Central memory CD4-positive, alpha-beta T cell (primary cell): ENCODE measurements around the gene PPM1H.

Experiments used
- DNase-seq: peaks from one replicate; pipeline ENCODE4 v3.0.0; 2022

The PPM1H gene

DNA sequence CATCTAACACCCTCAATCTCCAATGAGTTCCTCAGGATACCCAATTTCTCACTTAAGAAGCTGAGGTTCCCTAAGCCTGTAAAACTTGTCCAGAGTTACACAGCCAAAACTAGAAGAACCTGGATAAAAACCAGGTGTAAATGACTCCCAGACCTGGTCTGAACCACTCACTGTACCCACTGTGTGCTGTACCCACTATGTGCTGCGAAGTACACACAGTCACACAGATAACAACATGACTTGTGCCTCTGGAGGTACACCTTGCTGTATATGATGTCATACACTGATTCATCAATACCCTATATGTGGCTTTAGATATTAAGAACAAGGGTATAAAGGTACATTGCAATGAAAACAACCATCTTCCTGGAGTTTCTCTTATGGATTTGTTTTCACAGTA lies 66.1 kb downstream of the PPM1H start:
- no peak for DNase-seq

DNA sequence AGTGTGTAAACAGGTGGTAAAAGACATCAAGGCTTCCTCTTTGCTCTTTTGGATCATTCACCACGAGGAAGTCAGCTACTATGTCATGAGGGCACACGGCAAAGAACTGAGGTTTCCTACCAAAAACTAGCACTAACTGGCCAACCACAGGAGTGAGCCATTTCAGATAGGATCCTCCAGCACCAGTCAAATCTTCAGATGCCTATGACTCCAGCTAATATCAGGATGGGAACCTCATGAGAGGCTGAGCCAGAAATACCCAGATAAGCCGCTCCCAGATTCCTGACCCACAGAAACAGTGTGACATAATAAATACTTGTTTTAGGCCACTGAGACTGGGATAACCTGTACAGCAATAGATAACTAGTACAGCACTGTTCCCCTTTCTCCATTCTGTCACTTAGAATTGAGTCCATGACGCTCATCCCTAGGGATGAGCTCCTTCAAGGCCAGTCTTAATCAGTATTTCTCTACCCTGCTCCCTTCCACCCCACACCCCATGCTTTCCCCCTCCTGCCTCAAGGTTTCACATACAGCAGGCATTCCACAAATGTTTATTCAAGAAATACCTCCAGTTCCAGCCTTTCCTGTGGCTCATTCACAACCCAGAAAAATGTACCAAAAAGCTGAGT lies 68.4 kb downstream of the PPM1H start:
- no peak for DNase-seq

DNA sequence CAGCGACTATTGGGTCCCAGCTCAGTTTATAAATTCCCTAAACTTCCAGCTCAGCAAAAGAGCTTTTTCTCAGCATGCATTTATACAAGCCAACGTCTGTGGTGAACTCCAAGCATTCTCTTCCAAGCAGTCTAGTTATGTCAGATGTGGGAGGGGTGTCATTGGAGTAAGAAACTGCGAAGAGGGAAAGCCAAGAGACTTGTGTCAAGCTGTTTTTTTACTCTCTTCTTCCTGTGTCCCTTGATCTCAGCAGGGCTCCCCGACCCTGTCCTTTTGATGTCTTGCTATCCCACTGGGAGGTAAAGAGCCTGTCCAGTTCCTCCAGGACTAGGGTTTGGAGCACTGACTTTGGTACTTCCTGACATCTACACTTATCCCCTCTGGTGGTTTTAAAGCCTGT lies 69.0 kb downstream of the PPM1H start:
- no peak for DNase-seq

DNA sequence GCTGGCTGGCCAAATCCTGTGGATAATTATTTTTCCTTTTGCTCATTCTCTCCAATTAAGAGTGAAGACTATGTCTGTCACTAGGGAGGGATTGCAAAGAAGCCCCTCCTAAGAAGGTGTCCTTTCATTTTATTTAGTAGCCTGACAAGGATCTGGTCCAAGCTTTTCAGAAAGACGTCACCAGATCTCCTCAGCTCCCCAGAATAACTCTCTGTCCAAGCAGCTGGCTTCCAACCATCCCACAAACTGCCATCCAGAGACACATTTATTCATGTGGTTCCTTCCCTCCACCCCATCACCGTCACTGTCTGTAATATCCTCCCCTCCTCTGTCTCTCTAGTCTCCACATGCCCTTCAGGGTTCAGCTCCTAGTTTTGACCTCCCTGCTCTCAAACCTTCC lies 69.9 kb downstream of the PPM1H start:
- DNase-seq: no peak

DNA sequence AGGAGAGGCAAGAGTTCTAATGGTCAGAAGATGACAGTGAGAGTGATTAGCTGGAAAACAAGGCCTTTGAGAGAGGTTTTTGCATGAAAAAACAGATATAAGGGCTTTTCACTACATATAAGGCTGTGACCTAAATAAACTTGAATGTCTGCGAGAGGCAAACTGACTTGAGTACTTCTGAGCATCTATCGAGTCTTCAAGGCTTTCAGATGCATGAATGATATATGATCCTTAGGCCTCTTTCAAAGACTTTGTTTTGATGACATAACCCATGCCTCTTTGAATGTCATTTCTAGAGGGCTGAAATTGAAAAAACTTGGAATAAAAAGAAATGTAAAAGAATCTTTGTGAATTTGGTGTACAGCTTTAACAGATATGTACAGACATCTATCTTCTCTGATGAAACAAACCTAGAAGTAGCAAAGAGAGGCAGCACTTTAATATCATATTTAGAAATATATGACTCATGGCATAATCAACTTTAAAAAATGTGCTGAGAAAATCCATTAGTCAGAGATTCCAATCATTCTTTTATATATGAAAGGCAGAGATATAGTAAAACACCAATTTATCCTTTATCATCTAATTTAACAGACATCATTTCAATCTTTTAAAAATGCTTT lies 72.6 kb downstream of the PPM1H start:
- no peak for DNase-seq

DNA sequence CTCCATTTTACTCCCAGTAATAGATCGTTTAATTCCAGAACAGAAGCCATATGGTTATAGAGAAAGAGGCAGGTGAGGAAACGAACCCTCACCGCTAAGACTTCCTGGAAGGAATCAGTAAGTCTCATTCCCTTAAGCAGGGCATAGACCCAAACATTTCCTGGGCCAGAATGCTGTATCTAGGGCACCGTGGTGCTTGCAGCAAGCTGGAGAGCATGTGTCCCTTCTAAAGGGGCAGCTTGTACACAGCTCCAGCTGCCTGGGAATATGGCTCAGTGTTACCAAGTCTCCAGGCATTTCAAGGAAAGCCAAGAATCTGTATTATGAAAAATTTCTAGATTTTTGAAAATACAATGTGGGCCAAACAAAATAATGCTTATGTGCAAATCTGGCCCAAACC lies 73.4 kb downstream of the PPM1H start:
- DNase-seq: no peak

DNA sequence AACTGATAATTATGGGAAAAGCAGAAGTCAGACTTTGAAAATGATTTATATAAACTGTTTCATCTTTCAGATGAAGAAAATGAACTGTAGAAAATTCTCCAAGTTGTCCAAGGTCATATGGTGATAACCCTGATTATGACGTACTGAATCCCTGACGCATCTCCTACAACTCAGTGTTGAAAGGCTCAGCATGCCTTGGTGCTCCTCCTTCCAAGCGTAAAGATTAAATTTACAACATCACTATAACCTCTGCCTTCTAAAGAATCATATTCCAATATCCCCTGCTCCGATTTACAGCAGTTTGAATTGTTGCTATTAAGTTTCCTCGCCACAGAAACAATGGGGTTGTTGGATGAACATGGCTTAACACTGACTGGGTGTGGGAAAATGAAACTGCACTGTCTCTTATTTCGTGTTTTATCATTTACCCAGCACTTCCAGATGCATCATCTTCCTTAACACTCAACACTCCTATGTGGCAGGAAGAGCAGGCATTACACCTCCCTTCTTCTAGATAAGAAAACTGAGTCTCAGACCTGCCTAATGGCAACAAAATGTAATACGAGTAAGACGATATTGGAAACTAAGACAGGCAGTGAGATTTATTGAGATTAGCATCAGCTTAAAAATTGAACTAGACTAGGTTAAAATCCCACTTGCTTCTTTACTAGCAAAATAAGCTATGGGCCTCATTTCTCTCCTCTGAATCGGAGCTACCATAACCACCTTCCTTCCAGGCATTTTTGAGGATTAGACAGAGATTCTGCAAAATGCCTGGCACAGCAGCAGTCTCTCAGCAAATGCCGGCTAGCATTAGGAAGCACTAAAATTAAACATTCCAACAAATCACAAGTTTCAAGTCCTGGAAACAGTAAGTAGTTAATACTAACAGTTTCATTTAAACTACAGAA lies 74.2 kb downstream of the PPM1H start:
- no peak for DNase-seq

DNA sequence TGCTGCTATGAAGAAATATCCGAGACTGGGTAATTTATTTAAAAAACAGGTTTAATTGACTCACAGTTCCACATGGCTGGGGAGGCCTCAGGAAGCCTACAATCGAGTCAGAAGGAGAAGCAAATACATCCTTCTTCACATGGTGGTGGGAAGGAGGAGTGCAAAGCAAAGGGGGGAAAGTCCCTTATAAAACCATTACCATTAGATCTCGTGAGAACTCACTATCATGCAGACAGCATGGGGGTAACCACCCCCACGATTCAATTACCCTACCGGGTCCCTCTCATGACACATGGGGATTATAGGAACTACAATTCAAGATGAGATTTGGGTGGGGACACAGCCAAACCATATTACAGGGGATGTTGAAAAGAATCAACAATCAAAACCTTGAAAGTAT lies 74.9 kb downstream of the PPM1H start:
- DNase-seq: no peak

DNA sequence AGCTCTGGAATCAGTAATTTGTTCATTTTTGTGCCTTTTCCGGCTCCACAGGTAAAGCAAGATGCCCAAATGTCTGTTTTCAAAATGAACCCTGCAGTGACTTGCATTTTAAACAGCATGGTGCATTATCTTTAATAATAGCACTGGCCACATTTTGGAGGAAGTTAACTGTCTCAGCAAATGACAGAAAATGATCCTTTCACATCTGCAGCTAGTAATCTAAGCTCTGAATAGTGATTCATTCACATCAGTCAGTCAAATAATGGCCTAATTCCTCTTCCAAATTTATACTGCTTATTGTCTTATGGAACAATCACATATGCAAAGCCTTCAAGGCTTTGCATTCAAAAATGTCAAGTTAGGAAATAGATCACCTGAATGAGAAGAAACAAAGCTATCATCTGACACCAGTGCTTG lies 75.6 kb downstream of the PPM1H start:
- DNase-seq: no peak

DNA sequence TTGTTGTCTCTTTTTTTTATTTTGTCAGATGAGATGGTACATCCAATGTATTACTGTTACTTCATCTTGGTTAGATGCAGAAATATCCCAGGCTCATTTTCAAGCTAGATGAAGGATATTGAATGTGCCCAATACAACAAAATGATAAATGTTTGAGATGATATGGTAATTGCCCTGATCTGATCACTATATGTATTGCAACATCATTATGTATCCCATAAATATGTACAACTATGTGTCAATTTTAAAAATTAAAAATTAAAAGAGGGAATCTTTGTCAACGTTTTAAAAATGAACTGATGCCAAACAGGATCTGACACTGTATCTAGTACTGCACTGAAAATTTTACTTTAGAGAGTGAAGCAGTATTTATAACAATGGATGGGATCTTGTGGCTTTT lies 78.5 kb downstream of the PPM1H start:
- DNase-seq: no peak

DNA sequence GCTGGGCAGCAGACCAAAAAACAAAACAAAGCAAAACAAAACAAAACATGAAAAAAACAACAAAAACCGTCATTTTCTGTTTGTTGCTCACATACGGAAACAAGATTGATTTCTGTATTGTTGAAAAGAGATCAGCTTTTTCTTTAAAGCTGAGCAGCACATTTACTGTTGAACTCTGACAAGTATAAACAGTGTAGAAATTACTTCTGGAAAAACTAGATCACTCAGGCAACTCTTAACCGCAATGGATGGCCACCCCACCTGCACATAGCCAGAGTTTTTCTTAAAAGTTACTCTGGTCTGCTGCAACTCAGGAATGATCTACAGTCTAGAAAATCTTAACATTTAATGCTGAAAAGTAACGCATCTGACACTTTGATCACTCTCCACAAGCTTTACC lies 80.9 kb downstream of the PPM1H start:
- no peak for DNase-seq

DNA sequence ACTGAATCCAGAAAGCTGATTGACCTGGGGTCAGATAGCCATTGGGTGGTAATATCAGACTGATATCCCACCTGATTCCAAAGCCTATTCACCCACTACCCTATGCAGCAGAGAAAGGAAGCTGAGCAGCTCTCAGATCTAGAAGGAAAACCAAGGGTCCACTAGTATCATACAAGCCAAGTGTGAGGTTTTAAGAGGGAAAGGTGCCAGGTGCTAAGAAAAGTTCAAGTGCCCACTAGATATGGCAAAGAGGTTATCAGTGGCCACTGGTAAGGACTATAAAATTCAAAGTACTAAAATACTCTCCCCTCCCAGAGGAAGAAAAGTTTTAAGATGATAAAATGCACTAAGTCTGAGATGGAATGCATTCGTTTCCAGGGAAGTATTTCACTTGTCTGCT lies 85.6 kb downstream of the PPM1H start:
- DNase-seq: no peak

DNA sequence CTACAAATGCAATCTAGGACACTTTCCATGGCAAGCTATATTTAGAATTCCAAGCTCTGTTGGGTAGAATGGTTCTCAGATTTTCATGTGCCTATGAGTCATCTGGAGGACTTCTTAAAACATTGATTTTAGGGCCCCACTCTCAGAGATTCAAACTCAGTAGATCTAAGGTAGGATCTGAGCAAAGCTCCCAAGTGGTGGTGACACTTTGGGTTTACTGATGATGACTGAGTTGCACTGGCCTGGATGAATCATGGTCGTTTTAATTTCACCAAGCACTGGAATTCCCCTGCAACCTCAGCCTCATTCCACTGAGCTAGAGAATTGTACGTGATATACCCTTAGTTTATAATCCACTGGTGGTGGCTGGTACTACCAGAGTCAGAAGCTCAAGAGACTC lies 86.5 kb downstream of the PPM1H start:
- DNase-seq: no peak

DNA sequence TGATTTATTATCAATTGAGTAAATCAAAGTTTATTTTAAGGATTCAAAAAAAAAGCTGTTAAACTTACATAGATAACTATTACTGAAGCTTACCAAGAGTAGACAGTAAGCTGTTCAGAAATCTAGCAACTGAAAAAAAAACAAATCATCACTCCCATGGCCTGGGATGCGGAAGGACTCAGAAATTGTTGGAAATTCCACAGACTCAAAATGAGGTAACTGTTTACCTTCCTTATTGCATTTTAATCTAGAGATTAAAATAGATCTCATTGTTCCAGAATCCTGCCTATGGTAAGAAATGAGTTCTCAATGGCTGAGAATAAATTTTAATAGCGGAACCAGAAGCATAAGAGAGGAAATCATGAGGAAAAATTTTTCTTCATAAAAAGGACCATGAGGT lies 87.2 kb downstream of the PPM1H start:
- DNase-seq: no peak

DNA sequence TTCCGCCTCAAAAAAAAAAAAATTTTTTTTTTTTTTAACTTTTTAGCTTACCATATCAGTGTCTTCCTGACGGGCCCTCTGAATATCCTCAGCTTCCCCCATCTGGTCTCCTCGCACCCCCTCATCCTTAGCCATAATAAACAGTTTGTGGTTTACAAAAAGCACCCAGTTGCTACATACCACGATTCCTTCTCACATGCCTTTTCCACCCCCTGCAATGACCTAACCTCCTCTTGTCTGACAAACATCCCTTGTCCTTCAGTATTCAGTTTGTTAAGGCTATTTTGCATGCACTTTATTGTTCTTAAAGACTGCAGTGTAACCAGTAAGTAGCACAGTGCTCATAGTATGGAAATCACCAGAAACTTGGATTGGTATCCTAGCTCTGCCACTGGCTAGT lies 88.5 kb downstream of the PPM1H start:
- DNase-seq: no peak

DNA sequence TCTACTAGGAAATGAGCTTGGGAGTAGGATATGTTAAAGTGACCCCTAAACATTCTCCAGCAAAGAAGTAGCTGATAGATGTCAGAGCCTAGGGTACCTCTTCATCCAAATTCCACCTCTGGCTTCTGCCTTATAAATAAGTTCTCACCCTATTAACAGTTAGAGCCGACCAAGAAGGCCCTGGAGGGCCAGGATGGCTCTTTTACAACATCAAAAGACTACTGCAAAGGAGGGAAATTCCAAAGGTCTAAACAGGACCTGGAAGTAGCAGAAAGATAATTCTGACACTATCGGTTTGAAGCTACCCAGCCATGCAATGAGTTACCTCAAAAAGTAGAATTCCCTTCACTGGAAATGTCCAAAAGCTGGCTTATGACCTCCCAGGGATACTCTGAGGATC lies 90.0 kb downstream of the PPM1H start:
- no peak for DNase-seq

DNA sequence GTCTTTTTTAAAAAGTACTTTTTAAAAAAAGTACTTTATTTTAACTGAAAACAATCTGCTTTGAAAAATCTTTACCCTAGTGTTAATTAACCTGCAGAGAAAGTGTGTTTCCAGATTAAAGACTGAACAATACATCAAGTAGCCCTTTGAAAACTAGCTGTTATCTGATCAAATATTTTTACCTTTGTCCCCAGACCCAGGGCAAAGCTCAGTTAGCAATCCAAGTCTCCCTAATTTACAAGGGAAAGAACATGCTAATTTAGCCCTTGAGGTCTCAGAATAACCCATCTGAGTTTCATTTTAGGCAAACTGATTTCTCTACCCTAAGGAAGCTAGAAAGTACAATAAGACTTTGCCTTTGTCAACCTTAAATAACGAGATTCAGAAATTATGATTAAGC lies 91.2 kb downstream of the PPM1H start:
- DNase-seq: no peak

DNA sequence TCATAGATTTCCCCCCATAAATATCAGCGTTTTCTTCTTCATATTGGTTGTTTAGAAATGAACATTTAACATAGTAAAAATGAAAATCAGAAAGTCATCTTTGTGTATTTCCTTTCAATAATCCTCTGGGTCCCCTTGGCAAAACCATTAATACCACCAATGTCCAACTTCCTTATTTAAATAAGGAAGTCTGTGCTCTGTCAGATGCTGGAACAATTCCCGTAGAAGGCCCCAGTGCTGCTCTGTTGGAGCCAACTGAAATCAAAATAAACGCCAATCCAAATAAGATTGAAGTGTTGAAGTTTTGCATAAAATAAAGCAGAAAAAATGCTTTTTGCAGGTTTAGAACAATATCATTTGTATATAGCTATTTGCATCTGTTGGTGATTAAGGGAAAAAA lies 93.1 kb downstream of the PPM1H start:
- DNase-seq: no peak

DNA sequence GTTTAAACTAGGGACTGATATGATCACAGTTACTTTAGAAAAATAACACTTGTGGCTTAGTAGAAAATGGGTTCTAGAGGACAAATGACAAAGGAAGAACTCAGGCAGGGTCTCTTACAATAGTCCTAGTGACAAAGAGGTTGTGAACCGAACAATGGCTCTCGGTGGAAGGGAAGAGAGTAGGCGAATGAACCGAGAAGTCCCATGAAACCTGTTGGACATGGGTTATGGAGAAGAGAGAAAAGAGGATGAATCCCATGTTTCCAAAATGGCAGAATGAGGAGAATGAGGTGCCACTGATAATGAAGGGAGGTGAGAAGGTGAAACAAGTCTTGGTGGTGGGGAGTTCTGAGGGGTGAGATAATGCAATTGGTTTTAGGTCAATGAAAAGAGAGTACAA lies 94.1 kb downstream of the PPM1H start:
- DNase-seq: no peak

DNA sequence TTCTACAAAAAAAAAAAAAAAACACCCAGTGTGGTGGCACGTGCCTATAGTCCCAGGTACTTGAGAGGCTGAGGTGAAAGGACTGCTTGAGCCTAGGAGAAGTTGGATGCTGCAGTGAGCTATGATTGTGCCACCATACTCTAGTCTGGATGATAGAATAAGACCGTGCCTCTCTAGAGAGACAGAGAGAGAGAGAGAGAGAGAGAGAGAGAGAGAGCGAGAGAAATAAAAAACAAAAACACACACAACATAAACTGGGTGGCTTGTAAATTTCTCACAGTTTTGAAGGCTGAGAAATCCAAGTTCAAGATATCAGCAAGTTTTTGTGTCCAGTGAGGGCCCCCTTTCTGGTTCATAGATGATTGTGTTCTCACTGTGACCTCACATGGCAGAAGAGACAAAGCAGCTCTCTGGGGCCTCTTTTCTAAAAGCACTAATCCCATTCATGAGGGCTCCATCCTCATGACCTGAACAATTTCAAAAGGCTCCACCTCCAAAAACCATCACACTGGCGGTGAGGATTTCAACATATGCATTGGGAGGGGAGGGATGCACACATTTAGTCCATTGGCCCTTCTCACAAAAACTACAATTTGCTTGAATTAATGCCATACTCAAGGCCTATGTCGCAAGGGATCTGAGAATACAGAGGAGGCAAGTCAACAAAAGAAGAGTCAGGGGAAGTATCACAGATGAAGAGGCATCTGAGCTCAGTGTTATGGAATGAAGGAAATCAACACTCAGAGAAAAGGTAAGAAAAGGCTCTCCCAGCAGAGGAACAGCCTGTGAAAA lies 94.9 kb downstream of the PPM1H start:
- no peak for DNase-seq

DNA sequence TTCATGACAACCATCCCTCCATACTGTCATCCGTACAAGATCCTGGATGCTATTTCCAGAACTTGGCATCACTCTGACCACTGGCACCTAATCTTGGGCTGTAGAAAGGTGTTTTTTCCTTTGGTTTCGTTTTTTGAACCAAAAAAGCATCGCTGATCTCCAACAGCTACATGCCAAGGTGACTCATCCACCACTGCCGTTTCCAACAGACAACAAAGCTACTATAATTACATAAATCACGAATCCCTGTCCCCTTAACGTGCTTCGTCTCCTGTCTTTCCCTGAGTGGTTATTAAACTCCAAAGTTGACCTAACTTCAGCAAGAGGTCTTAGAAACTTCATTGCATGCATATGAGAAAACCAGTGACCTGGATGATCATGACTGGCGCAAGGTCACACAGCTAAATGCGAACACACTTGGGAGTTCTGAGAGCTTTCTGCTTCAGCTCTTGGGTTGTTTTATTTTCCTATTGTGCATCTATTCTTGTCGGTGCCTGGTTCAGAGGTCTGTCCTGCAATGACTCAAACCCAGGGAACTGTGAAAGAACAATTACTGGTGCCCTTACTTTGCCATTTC lies 99.9 kb downstream of the PPM1H start:
- no peak for DNase-seq

DNA sequence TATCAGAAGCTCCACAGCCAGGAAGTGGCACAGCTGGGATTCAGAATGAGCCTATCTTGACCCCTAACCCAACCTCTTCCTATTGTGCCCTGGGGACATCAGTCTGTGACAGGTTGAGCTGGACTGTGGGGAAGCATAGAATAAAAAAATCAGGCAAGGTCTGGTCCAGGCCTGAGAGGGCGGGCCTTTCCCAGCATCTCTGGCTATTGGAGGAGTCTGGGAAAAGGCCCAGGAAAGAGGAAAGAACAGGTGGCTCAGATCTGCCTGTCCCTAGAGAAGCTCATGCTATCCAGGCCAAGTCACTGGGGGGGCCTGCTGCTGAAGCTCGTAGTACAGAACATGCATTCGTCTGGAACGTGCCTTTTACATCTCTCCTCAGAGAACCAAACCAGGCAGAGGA lies 100.5 kb downstream of the PPM1H start:
- no peak for DNase-seq

DNA sequence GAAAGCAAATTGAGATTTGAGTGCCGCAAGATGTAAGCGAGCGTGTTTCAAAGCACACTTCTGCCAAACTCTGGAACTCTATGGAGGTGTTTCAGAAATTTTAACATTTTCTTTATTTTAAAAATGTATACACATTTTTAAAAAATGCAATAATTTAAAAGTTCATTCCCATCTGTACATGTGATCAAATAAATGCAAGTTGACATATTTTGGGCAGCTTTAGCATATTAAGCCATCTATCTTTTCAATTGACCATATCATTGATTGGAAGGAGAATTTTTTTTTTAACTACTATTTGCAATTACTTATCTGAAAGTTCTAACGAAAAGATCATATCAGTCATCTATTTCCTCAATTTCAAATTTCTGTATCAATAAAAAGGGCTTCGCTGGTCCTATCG lies 101.3 kb downstream of the PPM1H start:
- DNase-seq: no peak
